ENCODE results near the gene NSUN3.

The NSUN3 gene

GRCh38 chr3:94167346-94167745 lies 104.5 kb downstream of the NSUN3 start:
- H3K9me3 ChIP-seq, result no peaks in the 10 kb centered on the region
- H3K27ac ChIP-seq, result no peak overlapping the region
- no peaks in the 10 kb centered on the region for H3K27me3 ChIP-seq
- no peak for DNase-seq
- intact Hi-C loops (cut with DNase I; ENCODE audit: low total_unique reads), result no loop called here
- no peaks in the 10 kb centered on the region for H3K4me1 ChIP-seq
- no peak for TF ChIP-seq CTCF (IDR thresholded peaks at IDR 0.05)
- H3K36me3 ChIP-seq, result no peaks in the 10 kb centered on the region
- H3K4me3 ChIP-seq, result no peak overlapping the region

- H3K27ac ChIP-seq, result no peak overlapping the region
- no peak for DNase-seq
- no peaks in the 10 kb centered on the region for H3K27me3 ChIP-seq
- no peaks in the 10 kb centered on the region for H3K4me1 ChIP-seq
- TF ChIP-seq CTCF (IDR thresholded peaks at IDR 0.05), result no peak
- H3K36me3 ChIP-seq, result no peaks in the 10 kb centered on the region
- intact Hi-C loops (cut with DNase I; ENCODE audit: low total_unique reads), result no loop called here
- H3K4me3 ChIP-seq, result no peak overlapping the region
- no peaks in the 10 kb centered on the region for H3K9me3 ChIP-seq
Observed at GRCh38 chr3:94167796-94168195, 104.9 kb downstream of the NSUN3 start.

GRCh38 chr3:94171954-94172353 lies 109.1 kb downstream of the NSUN3 start:
- H3K4me1 ChIP-seq, result no peaks in the 10 kb centered on the region

GRCh38 chr3:94172695-94173310 lies 109.9 kb downstream of the NSUN3 start:
- Histone ChIP-seq H3K27me3 (no peaks in the 10 kb centered on the region), H3K9me3 (no peaks in the 10 kb centered on the region), H3K36me3 (no peaks in the 10 kb centered on the region), H3K4me3 (no peak overlapping the region), H3K27ac (no peak overlapping the region), H3K4me1 (no peaks in the 10 kb centered on the region)
- DNase-seq, result no peak
- TF ChIP-seq CTCF (IDR thresholded peaks at IDR 0.05), result no peak
- intact Hi-C loops (cut with DNase I; ENCODE audit: low total_unique reads), result no loop called here

More at GRCh38 chr3:94171954-94172353, 109.1 kb downstream of the NSUN3 start:
- Histone ChIP-seq H3K9me3 (no peaks in the 10 kb centered on the region), H3K36me3 (no peaks in the 10 kb centered on the region), H3K27ac (no peak overlapping the region), H3K27me3 (no peaks in the 10 kb centered on the region), H3K4me3 (no peak overlapping the region)
- intact Hi-C loops (cut with DNase I; ENCODE audit: low total_unique reads), result no loop called here
- no peak for DNase-seq
- no peak for TF ChIP-seq CTCF (IDR thresholded peaks at IDR 0.05)

- Histone ChIP-seq H3K27me3 (no peaks in the 10 kb centered on the region), H3K4me1 (no peaks in the 10 kb centered on the region), H3K27ac (no peak overlapping the region), H3K36me3 (no peaks in the 10 kb centered on the region), H3K4me3 (no peak overlapping the region), H3K9me3 (no peaks in the 10 kb centered on the region)
- TF ChIP-seq CTCF (IDR thresholded peaks at IDR 0.05), result no peak
- intact Hi-C loops (cut with DNase I; ENCODE audit: low total_unique reads), result no loop called here
- DNase-seq, result no peak
Observed at GRCh38 chr3:94173673-94174434, 111.0 kb downstream of the NSUN3 start.

All from tibial artery (tissue), 4 donors.